ENCODE results near the gene LHFPL3.

DNA sequence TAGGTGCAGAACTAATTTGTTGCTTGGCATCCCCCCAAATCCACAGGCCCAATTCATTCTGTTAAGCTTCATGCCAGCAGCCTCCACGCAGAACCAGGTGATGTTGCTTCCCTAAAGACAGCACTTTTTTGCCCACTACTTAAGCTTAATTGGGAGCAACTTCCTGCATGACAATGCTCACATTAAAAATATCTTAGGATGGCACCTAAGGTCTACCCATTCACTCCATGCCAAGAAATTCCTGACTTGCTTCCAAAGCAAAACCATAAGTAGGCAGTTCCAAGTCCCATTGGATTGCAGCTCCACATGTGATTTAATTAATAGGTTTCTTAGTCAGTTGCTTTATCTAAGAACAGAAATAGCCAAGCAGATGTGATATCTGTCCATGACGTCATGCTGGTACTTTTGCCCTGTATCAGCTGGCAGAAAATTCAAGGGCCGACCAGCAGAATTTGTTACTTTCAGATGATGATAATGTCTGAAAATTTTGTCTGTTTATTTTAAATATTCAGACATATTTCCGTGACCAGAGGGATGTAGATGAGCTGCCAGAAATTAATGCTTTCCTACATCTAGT, 325.5 kb downstream of the LHFPL3 start:
- TF ChIP-seq, protein P1, sequence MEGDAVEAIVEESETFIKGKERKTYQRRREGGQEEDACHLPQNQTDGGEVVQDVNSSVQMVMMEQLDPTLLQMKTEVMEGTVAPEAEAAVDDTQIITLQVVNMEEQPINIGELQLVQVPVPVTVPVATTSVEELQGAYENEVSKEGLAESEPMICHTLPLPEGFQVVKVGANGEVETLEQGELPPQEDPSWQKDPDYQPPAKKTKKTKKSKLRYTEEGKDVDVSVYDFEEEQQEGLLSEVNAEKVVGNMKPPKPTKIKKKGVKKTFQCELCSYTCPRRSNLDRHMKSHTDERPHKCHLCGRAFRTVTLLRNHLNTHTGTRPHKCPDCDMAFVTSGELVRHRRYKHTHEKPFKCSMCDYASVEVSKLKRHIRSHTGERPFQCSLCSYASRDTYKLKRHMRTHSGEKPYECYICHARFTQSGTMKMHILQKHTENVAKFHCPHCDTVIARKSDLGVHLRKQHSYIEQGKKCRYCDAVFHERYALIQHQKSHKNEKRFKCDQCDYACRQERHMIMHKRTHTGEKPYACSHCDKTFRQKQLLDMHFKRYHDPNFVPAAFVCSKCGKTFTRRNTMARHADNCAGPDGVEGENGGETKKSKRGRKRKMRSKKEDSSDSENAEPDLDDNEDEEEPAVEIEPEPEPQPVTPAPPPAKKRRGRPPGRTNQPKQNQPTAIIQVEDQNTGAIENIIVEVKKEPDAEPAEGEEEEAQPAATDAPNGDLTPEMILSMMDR (IDR thresholded peaks at IDR 0.05; ENCODE audit: insufficient read depth, low read length), result no peak
- TF ChIP-seq, protein P2, sequence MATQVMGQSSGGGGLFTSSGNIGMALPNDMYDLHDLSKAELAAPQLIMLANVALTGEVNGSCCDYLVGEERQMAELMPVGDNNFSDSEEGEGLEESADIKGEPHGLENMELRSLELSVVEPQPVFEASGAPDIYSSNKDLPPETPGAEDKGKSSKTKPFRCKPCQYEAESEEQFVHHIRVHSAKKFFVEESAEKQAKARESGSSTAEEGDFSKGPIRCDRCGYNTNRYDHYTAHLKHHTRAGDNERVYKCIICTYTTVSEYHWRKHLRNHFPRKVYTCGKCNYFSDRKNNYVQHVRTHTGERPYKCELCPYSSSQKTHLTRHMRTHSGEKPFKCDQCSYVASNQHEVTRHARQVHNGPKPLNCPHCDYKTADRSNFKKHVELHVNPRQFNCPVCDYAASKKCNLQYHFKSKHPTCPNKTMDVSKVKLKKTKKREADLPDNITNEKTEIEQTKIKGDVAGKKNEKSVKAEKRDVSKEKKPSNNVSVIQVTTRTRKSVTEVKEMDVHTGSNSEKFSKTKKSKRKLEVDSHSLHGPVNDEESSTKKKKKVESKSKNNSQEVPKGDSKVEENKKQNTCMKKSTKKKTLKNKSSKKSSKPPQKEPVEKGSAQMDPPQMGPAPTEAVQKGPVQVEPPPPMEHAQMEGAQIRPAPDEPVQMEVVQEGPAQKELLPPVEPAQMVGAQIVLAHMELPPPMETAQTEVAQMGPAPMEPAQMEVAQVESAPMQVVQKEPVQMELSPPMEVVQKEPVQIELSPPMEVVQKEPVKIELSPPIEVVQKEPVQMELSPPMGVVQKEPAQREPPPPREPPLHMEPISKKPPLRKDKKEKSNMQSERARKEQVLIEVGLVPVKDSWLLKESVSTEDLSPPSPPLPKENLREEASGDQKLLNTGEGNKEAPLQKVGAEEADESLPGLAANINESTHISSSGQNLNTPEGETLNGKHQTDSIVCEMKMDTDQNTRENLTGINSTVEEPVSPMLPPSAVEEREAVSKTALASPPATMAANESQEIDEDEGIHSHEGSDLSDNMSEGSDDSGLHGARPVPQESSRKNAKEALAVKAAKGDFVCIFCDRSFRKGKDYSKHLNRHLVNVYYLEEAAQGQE (IDR thresholded peaks at IDR 0.05; ENCODE audit: insufficient replicate concordance, low read depth), result no peak
- TF ChIP-seq POLR2AphosphoS5 (IDR thresholded peaks at IDR 0.05; ENCODE audit: low read depth), result no peak
- TF ChIP-seq GABPA (IDR thresholded peaks at IDR 0.05; ENCODE audit: low read depth), result no peak
- TF ChIP-seq SPI1 (IDR thresholded peaks at IDR 0.05; ENCODE audit: borderline replicate concordance, low read depth), result no peak
